Chondrocyte (in vitro differentiated cells): ENCODE measurements around the gene SGK2. TPM values are rescaled to one million over a fixed set of nuclear protein-coding genes. Genes with fewer than 3 reads are reported as not detected.

Experiments used
- DNase-seq: peaks from one replicate; pipeline ENCODE4 v3.0.0; 2021; ENCODE audit warnings: mixed read lengths, low spot score
- H3K27ac Mint-ChIP-seq: one replicate; pipeline ENCODE4 v1.8.0; 2021; ENCODE audit warnings: mild to moderate bottlenecking, moderate library complexity, mixed read lengths; ENCODE audit not compliant: unreplicated experiment
- H3K27me3 Mint-ChIP-seq: 2 replicates; pipeline ENCODE4 v1.8.0; 2021; ENCODE audit warnings: low read depth, mixed read lengths
- H3K36me3 Mint-ChIP-seq: 2 replicates; pipeline ENCODE4 v1.8.0; 2021; ENCODE audit warnings: low read depth, mixed read lengths
- H3K4me1 Mint-ChIP-seq: 2 replicates; pipeline ENCODE4 v1.8.0; 2021; ENCODE audit warnings: low read depth, mild to moderate bottlenecking, mixed read lengths
- H3K4me3 Mint-ChIP-seq: one replicate; pipeline ENCODE4 v1.8.0; 2021; ENCODE audit warnings: mild to moderate bottlenecking, moderate library complexity, mixed read lengths; ENCODE audit not compliant: unreplicated experiment
- H3K9me3 Mint-ChIP-seq: 2 replicates; pipeline ENCODE4 v1.8.0; 2021; ENCODE audit warnings: low read depth, mixed read lengths
- total RNA-seq: library from RNA; stranded (reverse); gene quantifications from 3 replicates; pipeline ENCODE4 v1.2.1, GENCODE V29; 2021
- TF ChIP-seq, protein P1 (sequence below): fragments of 200-600 bp; sonication (generic); IDR thresholded peaks from 2 replicates; pipeline ENCODE4 v1.5.0; 2021; ENCODE audit warnings: antibody characterized with exemption, mild to moderate bottlenecking, moderate library complexity

Gene SGK2
- total RNA-seq, 1 donor from 2014 or later, result 0.45 TPM

DNA sequence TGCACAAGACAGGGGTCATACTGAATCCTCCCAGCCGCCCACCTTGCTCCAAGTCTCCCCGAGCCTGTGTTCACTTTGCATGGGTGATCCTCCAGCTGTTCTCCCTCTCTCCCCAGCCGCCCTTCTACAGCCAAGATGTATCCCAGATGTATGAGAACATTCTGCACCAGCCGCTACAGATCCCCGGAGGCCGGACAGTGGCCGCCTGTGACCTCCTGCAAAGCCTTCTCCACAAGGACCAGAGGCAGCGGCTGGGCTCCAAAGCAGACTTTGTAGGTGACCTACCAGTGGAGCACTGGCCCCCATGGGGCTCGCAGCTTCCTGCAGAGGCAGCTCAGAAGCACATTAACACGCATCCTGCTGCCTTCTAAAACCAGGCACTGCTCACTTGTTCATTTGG is 17.3 kb downstream of the SGK2 start:
- Mint-ChIP-seq H3K4me1 (peaks cover 5% of the 10 kb centered on the region), H3K36me3 (no peaks in the 10 kb centered on the region), H3K4me3 (no peak overlapping the region), H3K27ac (no peak overlapping the region), H3K9me3 (no peaks in the 10 kb centered on the region), H3K27me3 (no peaks in the 10 kb centered on the region)
- DNase-seq, result peak; percentile 79
- TF ChIP-seq, protein P1, sequence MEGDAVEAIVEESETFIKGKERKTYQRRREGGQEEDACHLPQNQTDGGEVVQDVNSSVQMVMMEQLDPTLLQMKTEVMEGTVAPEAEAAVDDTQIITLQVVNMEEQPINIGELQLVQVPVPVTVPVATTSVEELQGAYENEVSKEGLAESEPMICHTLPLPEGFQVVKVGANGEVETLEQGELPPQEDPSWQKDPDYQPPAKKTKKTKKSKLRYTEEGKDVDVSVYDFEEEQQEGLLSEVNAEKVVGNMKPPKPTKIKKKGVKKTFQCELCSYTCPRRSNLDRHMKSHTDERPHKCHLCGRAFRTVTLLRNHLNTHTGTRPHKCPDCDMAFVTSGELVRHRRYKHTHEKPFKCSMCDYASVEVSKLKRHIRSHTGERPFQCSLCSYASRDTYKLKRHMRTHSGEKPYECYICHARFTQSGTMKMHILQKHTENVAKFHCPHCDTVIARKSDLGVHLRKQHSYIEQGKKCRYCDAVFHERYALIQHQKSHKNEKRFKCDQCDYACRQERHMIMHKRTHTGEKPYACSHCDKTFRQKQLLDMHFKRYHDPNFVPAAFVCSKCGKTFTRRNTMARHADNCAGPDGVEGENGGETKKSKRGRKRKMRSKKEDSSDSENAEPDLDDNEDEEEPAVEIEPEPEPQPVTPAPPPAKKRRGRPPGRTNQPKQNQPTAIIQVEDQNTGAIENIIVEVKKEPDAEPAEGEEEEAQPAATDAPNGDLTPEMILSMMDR, result no peak

DNA sequence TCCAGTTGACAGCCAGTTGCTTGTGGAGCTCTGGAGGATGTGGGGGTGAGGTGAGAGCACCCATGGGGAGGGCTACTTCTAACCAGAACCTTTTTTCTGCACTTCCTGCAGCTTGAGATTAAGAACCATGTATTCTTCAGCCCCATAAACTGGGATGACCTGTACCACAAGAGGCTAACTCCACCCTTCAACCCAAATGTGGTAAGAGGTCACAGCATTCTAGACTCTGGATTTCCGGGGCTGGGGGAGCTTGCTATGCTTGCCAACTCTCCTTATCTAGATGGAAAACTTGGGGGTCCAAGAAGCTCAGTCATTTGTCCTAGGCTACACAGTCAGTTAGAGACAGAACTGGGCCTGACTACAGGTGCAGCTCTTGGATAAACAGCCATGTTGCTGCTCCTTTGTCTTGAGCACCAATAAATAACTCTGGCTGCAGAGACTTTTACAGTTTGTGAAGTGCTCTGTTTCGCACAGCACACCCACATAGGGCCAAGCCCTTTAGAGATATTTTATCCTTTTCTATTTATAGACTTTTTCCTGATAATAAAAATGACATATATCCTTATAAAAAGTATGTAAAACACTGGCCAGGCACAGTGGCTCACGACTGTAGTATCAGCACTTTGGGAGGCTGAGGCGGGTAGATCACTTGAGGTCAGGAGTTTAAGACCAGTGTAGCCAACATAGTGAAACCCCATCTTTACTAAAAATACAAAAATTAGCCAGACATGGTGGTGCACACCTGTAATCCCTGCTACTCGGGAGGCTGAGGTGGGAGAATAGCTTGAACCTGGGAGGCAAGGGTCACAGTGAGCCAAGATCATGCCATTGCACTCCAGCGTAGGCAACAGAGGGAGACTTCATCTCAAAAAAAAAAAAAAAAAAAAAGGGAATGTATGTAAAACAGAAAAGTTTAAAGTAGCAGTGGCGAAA is 21.3 kb downstream of the SGK2 start:
- H3K36me3 Mint-ChIP-seq, result no peaks in the 10 kb centered on the region
- H3K9me3 Mint-ChIP-seq, result no peaks in the 10 kb centered on the region
- H3K27ac Mint-ChIP-seq, result no peak overlapping the region
- no peak for DNase-seq
- H3K27me3 Mint-ChIP-seq, result no peaks in the 10 kb centered on the region
- peaks cover 29% of the 10 kb centered on the region for H3K4me1 Mint-ChIP-seq
- TF ChIP-seq, protein P1, result no peak
- H3K4me3 Mint-ChIP-seq, result no peak overlapping the region

DNA sequence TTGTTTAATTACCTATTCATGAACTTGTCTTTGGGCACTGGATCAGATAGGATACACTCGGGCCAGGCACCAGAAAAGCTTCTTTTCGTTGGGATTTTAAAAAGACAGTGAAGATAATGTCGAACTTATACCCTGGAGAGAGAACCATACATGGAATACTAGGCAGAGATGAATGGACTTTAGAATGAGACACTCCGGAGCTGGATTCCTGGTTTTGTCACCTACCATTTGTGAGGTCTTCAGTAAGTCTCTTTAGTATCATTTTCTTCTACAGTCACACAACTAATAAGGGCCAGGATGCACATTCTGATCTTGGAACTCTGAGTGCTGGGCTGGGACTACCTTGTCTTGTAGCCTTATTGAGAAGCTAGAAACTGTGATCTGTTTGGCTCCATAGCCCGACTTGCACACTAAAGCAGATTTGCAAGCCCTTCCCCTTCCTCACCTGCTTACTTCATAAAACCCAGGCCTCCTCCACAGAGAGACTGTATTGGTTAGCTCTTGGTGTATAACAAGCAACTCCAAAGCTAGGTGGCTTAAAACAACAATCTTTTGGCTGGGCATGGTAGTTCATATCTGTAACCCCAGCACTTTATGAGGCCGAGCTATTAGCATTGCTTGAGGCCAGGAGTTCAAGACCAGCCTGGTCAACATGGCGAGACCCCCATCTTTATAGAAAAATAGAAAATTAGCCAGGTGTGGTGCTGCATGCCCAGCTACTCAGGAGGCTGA is 24.5 kb downstream of the SGK2 start:
- TF ChIP-seq, protein P1, result no peak
- Mint-ChIP-seq H3K27me3 (no peaks in the 10 kb centered on the region), H3K36me3 (no peaks in the 10 kb centered on the region), H3K9me3 (no peaks in the 10 kb centered on the region), H3K4me3 (no peak overlapping the region), H3K27ac (peak overlapping the region; percentile 95), H3K4me1 (peaks cover 34% of the 10 kb centered on the region)
- no peak for DNase-seq

DNA sequence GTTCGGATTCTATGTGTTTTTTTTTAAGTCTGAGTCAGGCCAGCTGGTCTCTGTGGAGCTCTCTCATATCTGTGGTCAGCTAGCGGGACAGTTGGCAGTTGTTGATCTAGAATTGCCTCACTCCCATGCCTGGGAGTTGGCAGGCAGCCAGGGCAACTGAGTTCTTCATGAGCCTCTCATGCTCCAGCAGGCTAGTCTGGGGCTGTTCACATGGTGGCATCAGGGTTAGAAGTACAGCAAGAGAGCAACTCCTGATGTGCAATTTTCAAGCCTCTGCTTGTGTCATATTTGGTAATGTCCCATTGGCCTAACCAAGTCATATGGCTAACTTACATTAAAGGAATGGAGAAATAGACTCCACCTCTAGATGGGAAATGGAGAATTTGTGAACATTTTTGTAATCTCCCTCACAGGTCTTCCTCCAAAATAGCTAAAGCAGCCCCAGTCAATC is 25.2 kb downstream of the SGK2 start:
- DNase-seq, result peak; percentile 97
- Mint-ChIP-seq H3K27ac (peak overlapping the region; percentile 95), H3K4me1 (peaks cover 34% of the 10 kb centered on the region), H3K36me3 (no peaks in the 10 kb centered on the region), H3K9me3 (no peaks in the 10 kb centered on the region), H3K27me3 (no peaks in the 10 kb centered on the region), H3K4me3 (no peak overlapping the region)
- TF ChIP-seq, protein P1, result no peak

DNA sequence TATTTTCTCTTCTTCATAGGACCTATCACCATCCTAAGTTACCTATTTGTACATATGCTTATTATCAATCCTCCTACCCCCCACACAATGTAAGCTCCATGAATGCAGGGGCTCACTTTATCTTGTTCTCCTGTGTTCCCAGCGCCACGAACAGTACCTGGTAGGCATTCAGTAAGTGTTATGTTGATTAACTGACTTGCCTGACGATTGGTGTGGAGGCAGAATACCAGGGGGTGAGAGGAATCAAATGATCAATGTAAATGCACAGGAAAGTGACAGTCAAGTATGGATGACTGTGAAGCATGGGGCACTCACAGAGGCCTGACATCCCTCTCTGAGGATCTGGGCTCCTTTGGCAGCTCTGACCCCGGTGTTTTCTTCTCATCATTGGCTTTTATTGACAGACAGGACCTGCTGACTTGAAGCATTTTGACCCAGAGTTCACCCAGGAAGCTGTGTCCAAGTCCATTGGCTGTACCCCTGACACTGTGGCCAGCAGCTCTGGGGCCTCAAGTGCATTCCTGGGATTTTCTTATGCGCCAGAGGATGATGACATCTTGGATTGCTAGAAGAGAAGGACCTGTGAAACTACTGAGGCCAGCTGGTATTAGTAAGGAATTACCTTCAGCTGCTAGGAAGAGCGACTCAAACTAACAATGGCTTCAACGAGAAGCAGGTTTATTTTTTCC is 25.8 kb downstream of the SGK2 start:
- Mint-ChIP-seq H3K9me3 (no peaks in the 10 kb centered on the region), H3K4me3 (no peak overlapping the region), H3K4me1 (peaks cover 34% of the 10 kb centered on the region), H3K27ac (peak overlapping the region; percentile 95), H3K27me3 (no peaks in the 10 kb centered on the region), H3K36me3 (no peaks in the 10 kb centered on the region)
- DNase-seq, result peak; percentile 39
- TF ChIP-seq, protein P1, result no peak
